ENCODE data around the gene HENMT1. TPM values are rescaled to one million over a fixed set of nuclear protein-coding genes. Genes with fewer than 3 reads are reported as not detected.
"Not testable (repeated sequence)": the region's sequence is repeated elsewhere in the genome, so short reads cannot be mapped to it uniquely, and the experiment has no call there.

Gene HENMT1
- total RNA-seq, 1 donor from 2014 or later: 3.0 TPM

GRCh38 chr1:108678706-108679105, 17.8 kb upstream of the HENMT1 start:
- DNase-seq (ENCODE audit: extremely low read depth, low read depth, low spot score): no peak

- DNase-seq (ENCODE audit: extremely low read depth, low read depth, low spot score): no peak
Measured at GRCh38 chr1:108671143-108671542, 10.2 kb upstream of the HENMT1 start.

GRCh38 chr1:108670131-108670773, 9.4 kb upstream of the HENMT1 start:
- no peak for DNase-seq (ENCODE audit: extremely low read depth, low read depth, low spot score)

- DNase-seq (ENCODE audit: extremely low read depth, low read depth, low spot score): no peak
Measured at GRCh38 chr1:108669679-108670078, 8.8 kb upstream of the HENMT1 start.

GRCh38 chr1:108668777-108669176, 7.9 kb upstream of the HENMT1 start:
- DNase-seq (ENCODE audit: extremely low read depth, low read depth, low spot score): no peak

- DNase-seq (ENCODE audit: extremely low read depth, low read depth, low spot score): not testable (repeated sequence)
Measured at GRCh38 chr1:108667422-108667821, 6.5 kb upstream of the HENMT1 start.

GRCh38 chr1:108665771-108666170, 4.9 kb upstream of the HENMT1 start:
- no peak for DNase-seq (ENCODE audit: extremely low read depth, low read depth, low spot score)

- DNase-seq (ENCODE audit: extremely low read depth, low read depth, low spot score): no peak
Measured at GRCh38 chr1:108665067-108665466, 4.2 kb upstream of the HENMT1 start.

- no peak for DNase-seq (ENCODE audit: extremely low read depth, low read depth, low spot score)
Measured at GRCh38 chr1:108664481-108664880, 3.6 kb upstream of the HENMT1 start.

GRCh38 chr1:108663074-108663473, 2.2 kb upstream of the HENMT1 start:
- DNase-seq (ENCODE audit: extremely low read depth, low read depth, low spot score): no peak

GRCh38 chr1:108657356-108658080, 3.4 kb downstream of the HENMT1 start:
- no peak for DNase-seq (ENCODE audit: extremely low read depth, low read depth, low spot score)

- DNase-seq (ENCODE audit: extremely low read depth, low read depth, low spot score): no peak
Measured at GRCh38 chr1:108653431-108654105, 7.3 kb downstream of the HENMT1 start.

GRCh38 chr1:108646648-108647269, 14.1 kb downstream of the HENMT1 start:
- DNase-seq (ENCODE audit: extremely low read depth, low read depth, low spot score): no peak

GRCh38 chr1:108646265-108646647, 14.6 kb downstream of the HENMT1 start:
- no peak for DNase-seq (ENCODE audit: extremely low read depth, low read depth, low spot score)

GRCh38 chr1:108645564-108646184, 15.2 kb downstream of the HENMT1 start:
- no peak for DNase-seq (ENCODE audit: extremely low read depth, low read depth, low spot score)

- no peak for DNase-seq (ENCODE audit: extremely low read depth, low read depth, low spot score)
Measured at GRCh38 chr1:108644984-108645383, 15.9 kb downstream of the HENMT1 start.

- peak; percentile 63 for DNase-seq (ENCODE audit: extremely low read depth, low read depth, low spot score)
Measured at GRCh38 chr1:108643492-108644335, 17.2 kb downstream of the HENMT1 start.

GRCh38 chr1:108640863-108641262, 20.0 kb downstream of the HENMT1 start:
- not testable (repeated sequence) for DNase-seq (ENCODE audit: extremely low read depth, low read depth, low spot score)

- DNase-seq (ENCODE audit: extremely low read depth, low read depth, low spot score): no peak
Measured at GRCh38 chr1:108639899-108640560, 20.9 kb downstream of the HENMT1 start.

- no peak for DNase-seq (ENCODE audit: extremely low read depth, low read depth, low spot score)
Measured at GRCh38 chr1:108636876-108637275, 24.0 kb downstream of the HENMT1 start.
